ENCODE results near the gene UBXN7. TPM values are rescaled to one million over a fixed set of nuclear protein-coding genes. Genes with fewer than 3 reads are reported as not detected.

Gene UBXN7
- total and polyA plus RNA-seq, 2 of the 13 experiments (the other 11 are each of a cell fraction or from before 2014, with no cell fraction given): 12.5 to 15.9 TPM

GRCh38 chr3:196317687-196318467, 114.3 kb downstream of the UBXN7 start, which contains the start of gene DYNLT2B (continued):
- TF ChIP-seq ZNF609 (CRISPR knock-in tag; IDR thresholded peaks at IDR 0.05; ENCODE audit: borderline replicate concordance) (0 out of 2 replicates have a peak, but pooled peaks have one; percentile 7), ATF7-NPFF (CRISPR knock-in tag; IDR thresholded peaks at IDR 0.05; ENCODE audit: low read depth) (peak; percentile 93), RFXAP (CRISPR knock-in tag; IDR thresholded peaks at IDR 0.05; ENCODE audit: borderline replicate concordance) (no peak), GLI4 (CRISPR knock-in tag; IDR thresholded peaks at IDR 0.05; ENCODE audit: borderline replicate concordance) (no peak; the same call in 1 of the 2 replicates), DRAP1 (CRISPR knock-in tag; IDR thresholded peaks at IDR 0.05) (0 out of 2 replicates have a peak, but pooled peaks have one; percentile 37), CHD4 (IDR thresholded peaks at IDR 0.05; ENCODE audit: borderline replicate concordance, low read length) (no peak), SALL1 (CRISPR knock-in tag; IDR thresholded peaks at IDR 0.05) (peak; percentile 81), ARID4A (CRISPR knock-in tag; IDR thresholded peaks at IDR 0.05; ENCODE audit: borderline replicate concordance) (peak; percentile 98), SSRP1 (CRISPR knock-in tag; IDR thresholded peaks at IDR 0.05) (no peak), ZNF281 (CRISPR knock-in tag; IDR thresholded peaks at IDR 0.05; ENCODE audit: borderline replicate concordance) (no peak), TCF12 (IDR thresholded peaks at IDR 0.05) (no peak), TCF12 (CRISPR knock-in tag; IDR thresholded peaks at IDR 0.05) (no peak; the same call in 1 of the 2 replicates), SP4 (CRISPR knock-in tag; IDR thresholded peaks at IDR 0.05) (peak; percentile 67; the same call in 1 of the 2 replicates), ARNT2 (CRISPR knock-in tag; IDR thresholded peaks at IDR 0.05; ENCODE audit: low read depth) (peak; percentile 94; the same call in 1 of the 2 replicates), ZFP82 (CRISPR knock-in tag; IDR thresholded peaks at IDR 0.05; ENCODE audit: borderline replicate concordance) (no peak)
